ENCODE results near the gene ADAMTSL4. TPM values are rescaled to one million over a fixed set of nuclear protein-coding genes. Genes with fewer than 3 reads are reported as not detected.

ADAMTSL4 gene
- total and polyA plus RNA-seq, 2 donors, result 0.80 to 17.9 TPM

GRCh38 chr1:150609732-150610131 lies 60.5 kb downstream of the ADAMTSL4 start:
- DNase-seq (ENCODE audit: low read depth in 6 of 9, low spot score in 9 of 9), result no peak
- no peak overlapping the region for H3K4me3 ChIP-seq (ENCODE audit: low read length in 2 of 2)
- no peaks in the 10 kb centered on the region for H3K9me3 ChIP-seq (ENCODE audit: control insufficient read depth in 2 of 2, insufficient read depth in 1 of 2, low read length in 1 of 2)
- 94% methylated on average over 2 of the region's 2 CpGs for WGBS
- peaks cover 10 to 19% of the 10 kb centered on the region in 2 donors for H3K36me3 ChIP-seq (ENCODE audit: control insufficient read depth in 2 of 2, insufficient read depth in 2 of 2, low read length in 1 of 2)
- H3K4me1 ChIP-seq (ENCODE audit: control insufficient read depth in 2 of 2, insufficient read depth in 2 of 2, low read length in 2 of 2), result peaks cover 0 to 12% of the 10 kb centered on the region in 2 donors
- H3K27ac ChIP-seq (ENCODE audit: low read depth in 1 of 2, low read length in 1 of 2), result no peak overlapping the region
- H3K27me3 ChIP-seq (ENCODE audit: control insufficient read depth in 2 of 2, insufficient read depth in 1 of 2, low read length in 1 of 2), result no peaks in the 10 kb centered on the region

Other genes starting within 250 kb of the ADAMTSL4 start
- 57.2 TPM for gene PRPF3, start 227.9 kb upstream of the ADAMTSL4 start, total RNA-seq
- gene PRPF3, start 227.9 kb upstream of the ADAMTSL4 start, polyA plus RNA-seq, result 79.3 TPM
- gene RPRD2, start 185.3 kb upstream of the ADAMTSL4 start, total RNA-seq, result 6.2 TPM
- 7.1 TPM for gene RPRD2, start 185.3 kb upstream of the ADAMTSL4 start, polyA plus RNA-seq
- gene TARS2, start 62.0 kb upstream of the ADAMTSL4 start, total RNA-seq, result 12.6 TPM
- gene TARS2, start 62.0 kb upstream of the ADAMTSL4 start, polyA plus RNA-seq, result 17.5 TPM
- 0.71 TPM for gene ECM1, start 41.3 kb upstream of the ADAMTSL4 start, total RNA-seq
- 4.6 TPM for gene ECM1, start 41.3 kb upstream of the ADAMTSL4 start, polyA plus RNA-seq
- 0.19 TPM for gene FALEC, start 33.7 kb upstream of the ADAMTSL4 start, total RNA-seq
- gene FALEC, start 33.7 kb upstream of the ADAMTSL4 start, polyA plus RNA-seq, result 0.16 TPM
- 129 TPM for gene MCL1, start 30.2 kb downstream of the ADAMTSL4 start, total RNA-seq
- 200 TPM for gene MCL1, start 30.2 kb downstream of the ADAMTSL4 start, polyA plus RNA-seq
- gene ENSA, start 80.2 kb downstream of the ADAMTSL4 start, total RNA-seq, result 149 TPM
- 148 TPM for gene ENSA, start 80.2 kb downstream of the ADAMTSL4 start, polyA plus RNA-seq
- 12.2 TPM for gene GOLPH3L, start 147.7 kb downstream of the ADAMTSL4 start, total RNA-seq
- gene GOLPH3L, start 147.7 kb downstream of the ADAMTSL4 start, polyA plus RNA-seq, result 16.5 TPM
- 0.57 TPM for gene HORMAD1, start 171.5 kb downstream of the ADAMTSL4 start, total RNA-seq
- gene HORMAD1, start 171.5 kb downstream of the ADAMTSL4 start, polyA plus RNA-seq, result 0.23 TPM
- 104 TPM for gene CTSS, start 216.4 kb downstream of the ADAMTSL4 start, total RNA-seq
- 84.8 TPM for gene CTSS, start 216.4 kb downstream of the ADAMTSL4 start, polyA plus RNA-seq

All from thymus (tissue), 11 donors.